SU-DHL-6 (cell line): ENCODE measurements around the gene THBS2.

ENCODE experiments used
- H2AFZ ChIP-seq: fragments of 200-600 bp; sonication (generic); 2 replicates; pipeline ENCODE4 v1.6.1; 2014; ENCODE audit warnings: low read depth, mild to moderate bottlenecking, moderate library complexity, mixed read lengths, antibody characterized with exemption, low read length; ENCODE audit not compliant: severe bottlenecking
- H3F3A ChIP-seq: fragments of 200-600 bp; shearing (Covaris generic); 2 replicates; pipeline ENCODE4 v1.6.0; 2016; ENCODE audit warnings: antibody characterized with exemption, mild to moderate bottlenecking; ENCODE audit not compliant: insufficient read depth
- H3K27ac ChIP-seq: fragments of 200-600 bp; sonication (generic); 2 replicates; pipeline ENCODE4 v1.5.1; 2016; ENCODE audit warnings: low read depth, mild to moderate bottlenecking, low read length, moderate library complexity, mixed read lengths
- H3K27me3 ChIP-seq: fragments of 200-600 bp; sonication (generic), shearing (Covaris generic); 2 replicates; pipeline ENCODE4 v1.6.0; 2014; ENCODE audit warnings: mild to moderate bottlenecking, low read length
- H3K36me3 ChIP-seq: fragments of 200-600 bp; sonication (generic); 2 replicates; pipeline ENCODE4 v1.6.1; 2014; ENCODE audit warnings: mild to moderate bottlenecking, low read length, mixed read lengths
- H3K4me2 ChIP-seq: fragments of 300-600, 200-600 bp; shearing (Covaris generic), sonication (generic); 2 replicates; pipeline ENCODE4 v1.6.0; 2014; ENCODE audit warnings: low read length, low read depth, mild to moderate bottlenecking; ENCODE audit not compliant: poor library complexity, severe bottlenecking
- H3K4me3 ChIP-seq: fragments of 200-600 bp; sonication (generic); 2 replicates; pipeline ENCODE4 v1.5.1; 2014; ENCODE audit warnings: antibody characterized with exemption, low read length, mild to moderate bottlenecking, mixed read lengths; ENCODE audit not compliant: insufficient read depth, poor library complexity, severe bottlenecking
- H3K79me2 ChIP-seq: fragments of 200-600 bp; sonication (generic); 2 replicates; pipeline ENCODE4 v1.6.1; 2014; ENCODE audit warnings: mild to moderate bottlenecking, low read length, moderate library complexity; ENCODE audit not compliant: insufficient read depth
- H3K9ac ChIP-seq: fragments of 200-600 bp; sonication (generic); 2 replicates; pipeline ENCODE4 v1.7.0; 2014; ENCODE audit warnings: mild to moderate bottlenecking, low read length
- H3K9me2 ChIP-seq: fragments of 200-600 bp; sonication (generic); replicated peaks from 2 replicates; pipeline ENCODE4 v1.6.1; 2014; ENCODE audit warnings: low read length; ENCODE audit not compliant: insufficient read depth
- H3K9me3 ChIP-seq: fragments of 200-600 bp; sonication (generic); 2 replicates; pipeline ENCODE4 v1.6.1; 2014; ENCODE audit warnings: low read length, mixed read lengths; ENCODE audit not compliant: insufficient read depth
- H4K20me1 ChIP-seq: fragments of 200-600 bp; sonication (generic); 2 replicates; pipeline ENCODE4 v1.6.1; 2014; ENCODE audit warnings: low read depth, mild to moderate bottlenecking, antibody characterized with exemption, low read length, moderate library complexity, mixed read lengths
- EZH2phosphoT487 ChIP-seq: fragments of 200-600 bp; sonication (generic), shearing (Covaris generic); conservative IDR thresholded peaks from 2 replicates; pipeline ENCODE4 v1.6.1; 2018; ENCODE audit warnings: mild to moderate bottlenecking, antibody characterized with exemption, low read length, moderate library complexity, mixed read lengths
- TF ChIP-seq, protein P1 (sequence below): fragments of 200-600 bp; sonication (generic); IDR thresholded peaks from one replicate; pipeline ENCODE4 v1.5.1; 2017; ENCODE audit warnings: antibody characterized with exemption, mild to moderate bottlenecking, low read length, moderate library complexity; ENCODE audit not compliant: insufficient read depth, poor library complexity, severe bottlenecking

THBS2 gene

GRCh38 chr6:169237496-169238134, 16.0 kb downstream of the THBS2 start:
- no peaks in the 10 kb centered on the region for H3F3A ChIP-seq
- no peak overlapping the region for H3K9ac ChIP-seq
- no peaks in the 10 kb centered on the region for H3K27me3 ChIP-seq
- no peaks in the 10 kb centered on the region for H4K20me1 ChIP-seq
- TF ChIP-seq, protein P1, sequence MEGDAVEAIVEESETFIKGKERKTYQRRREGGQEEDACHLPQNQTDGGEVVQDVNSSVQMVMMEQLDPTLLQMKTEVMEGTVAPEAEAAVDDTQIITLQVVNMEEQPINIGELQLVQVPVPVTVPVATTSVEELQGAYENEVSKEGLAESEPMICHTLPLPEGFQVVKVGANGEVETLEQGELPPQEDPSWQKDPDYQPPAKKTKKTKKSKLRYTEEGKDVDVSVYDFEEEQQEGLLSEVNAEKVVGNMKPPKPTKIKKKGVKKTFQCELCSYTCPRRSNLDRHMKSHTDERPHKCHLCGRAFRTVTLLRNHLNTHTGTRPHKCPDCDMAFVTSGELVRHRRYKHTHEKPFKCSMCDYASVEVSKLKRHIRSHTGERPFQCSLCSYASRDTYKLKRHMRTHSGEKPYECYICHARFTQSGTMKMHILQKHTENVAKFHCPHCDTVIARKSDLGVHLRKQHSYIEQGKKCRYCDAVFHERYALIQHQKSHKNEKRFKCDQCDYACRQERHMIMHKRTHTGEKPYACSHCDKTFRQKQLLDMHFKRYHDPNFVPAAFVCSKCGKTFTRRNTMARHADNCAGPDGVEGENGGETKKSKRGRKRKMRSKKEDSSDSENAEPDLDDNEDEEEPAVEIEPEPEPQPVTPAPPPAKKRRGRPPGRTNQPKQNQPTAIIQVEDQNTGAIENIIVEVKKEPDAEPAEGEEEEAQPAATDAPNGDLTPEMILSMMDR, result no peak
- no peak for TF ChIP-seq EZH2phosphoT487
- H3K4me2 ChIP-seq, result no peak overlapping the region
- H3K9me2 ChIP-seq, result no peaks in the 10 kb centered on the region
- H2AFZ ChIP-seq, result no peak overlapping the region
- H3K9me3 ChIP-seq, result peaks cover 5% of the 10 kb centered on the region; the same call in 1 of the 2 replicates
- H3K27ac ChIP-seq, result no peak overlapping the region
- H3K79me2 ChIP-seq, result no peaks in the 10 kb centered on the region
- H3K36me3 ChIP-seq, result no peaks in the 10 kb centered on the region
- H3K4me3 ChIP-seq, result no peak overlapping the region

DNA sequence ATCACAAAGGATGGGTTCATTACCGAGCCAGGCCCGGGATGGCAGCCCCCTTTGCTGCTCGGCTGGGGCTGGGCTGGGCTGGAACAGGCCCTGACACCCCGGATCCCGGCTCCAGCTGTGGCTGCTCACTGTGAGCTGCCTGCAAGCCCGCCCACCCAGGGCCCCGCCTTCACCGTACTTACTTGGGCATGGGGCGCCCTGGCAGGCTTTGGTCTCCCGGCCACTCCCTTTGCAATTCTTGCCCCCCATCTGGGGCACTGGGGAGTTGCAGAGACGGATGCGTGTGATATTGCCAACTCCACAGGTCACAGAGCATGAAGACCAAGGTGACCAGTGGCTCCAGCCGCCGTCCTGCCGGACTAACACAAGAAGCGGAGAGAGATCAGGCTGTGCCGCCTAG, 16.7 kb downstream of the THBS2 start:
- H3K36me3 ChIP-seq, result no peaks in the 10 kb centered on the region
- no peaks in the 10 kb centered on the region for H3K27me3 ChIP-seq
- H2AFZ ChIP-seq, result no peak overlapping the region
- no peak overlapping the region for H3K4me2 ChIP-seq
- no peaks in the 10 kb centered on the region for H4K20me1 ChIP-seq
- H3K9ac ChIP-seq, result no peak overlapping the region
- H3K4me3 ChIP-seq, result no peak overlapping the region
- TF ChIP-seq EZH2phosphoT487, result no peak
- TF ChIP-seq, protein P1, result no peak
- H3K9me3 ChIP-seq, result peaks cover 5% of the 10 kb centered on the region; the same call in 1 of the 2 replicates
- H3K79me2 ChIP-seq, result no peaks in the 10 kb centered on the region
- H3F3A ChIP-seq, result no peaks in the 10 kb centered on the region
- no peaks in the 10 kb centered on the region for H3K9me2 ChIP-seq
- no peak overlapping the region for H3K27ac ChIP-seq

DNA sequence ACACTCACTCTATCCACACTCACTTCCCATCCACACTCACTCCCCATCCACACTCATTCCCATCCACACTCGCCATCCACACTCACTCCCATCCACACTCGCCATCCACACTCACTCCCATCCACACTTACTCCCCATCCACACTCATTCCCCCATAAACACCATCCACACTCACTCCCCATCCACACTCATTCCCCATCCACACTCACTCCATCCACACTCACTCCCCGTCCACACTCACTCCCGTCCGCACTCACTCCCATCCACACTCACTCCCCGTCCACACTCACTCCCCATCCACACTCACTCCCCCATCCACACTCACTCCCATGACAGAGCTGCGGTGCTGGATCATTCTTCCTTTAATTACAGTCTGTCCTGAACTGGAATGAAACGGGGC, 17.1 kb downstream of the THBS2 start:
- H3K4me3 ChIP-seq, result no peak overlapping the region
- H3K9me3 ChIP-seq, result peaks cover 5% of the 10 kb centered on the region; the same call in 1 of the 2 replicates
- no peak for TF ChIP-seq EZH2phosphoT487
- TF ChIP-seq, protein P1, result no peak
- no peak overlapping the region for H3K4me2 ChIP-seq
- no peak overlapping the region for H3K9ac ChIP-seq
- no peak overlapping the region for H3K27ac ChIP-seq
- no peaks in the 10 kb centered on the region for H3K27me3 ChIP-seq
- no peaks in the 10 kb centered on the region for H3K9me2 ChIP-seq
- no peak overlapping the region for H2AFZ ChIP-seq
- H3K79me2 ChIP-seq, result no peaks in the 10 kb centered on the region
- no peaks in the 10 kb centered on the region for H3K36me3 ChIP-seq
- no peaks in the 10 kb centered on the region for H4K20me1 ChIP-seq
- H3F3A ChIP-seq, result no peaks in the 10 kb centered on the region
